GM19328 (cell line): ENCODE results near the gene TXLNG.
A peak's percentile ranks its signal among the peaks of the same experiment; 100 is the strongest.
"Not testable (repeated sequence)": the region's sequence is repeated elsewhere in the genome, so short reads cannot be mapped to it uniquely, and the experiment has no call there.

ENCODE experiments used
- ATAC-seq: cut with Tn5 transposase; IDR thresholded peaks from one replicate; pipeline ENCODE4 v1.9.1; 2021; ENCODE audit warnings: mild to moderate bottlenecking, moderate library complexity; ENCODE audit not compliant: unreplicated experiment

Gene TXLNG

GRCh38 chrX:16784440-16784839 lies 1.8 kb upstream of the TXLNG start:
- not testable (repeated sequence) for ATAC-seq

- no peak for ATAC-seq
Observed at GRCh38 chrX:16785247-16786138, 773 bp upstream of the TXLNG start.

GRCh38 chrX:16786791-16787735 lies 797 bp downstream of the TXLNG start:
- ATAC-seq, result peak; percentile 9

GRCh38 chrX:16788477-16788876 lies 2.2 kb downstream of the TXLNG start:
- ATAC-seq, result no peak

- no peak for ATAC-seq
Observed at GRCh38 chrX:16796298-16796697, 10.0 kb downstream of the TXLNG start.

GRCh38 chrX:16797358-16797757 lies 11.1 kb downstream of the TXLNG start:
- ATAC-seq, result no peak

GRCh38 chrX:16797841-16798240 lies 11.6 kb downstream of the TXLNG start:
- no peak for ATAC-seq

GRCh38 chrX:16804923-16805464 lies 18.7 kb downstream of the TXLNG start:
- ATAC-seq, result no peak

- no peak for ATAC-seq
Observed at GRCh38 chrX:16807548-16807947, 21.3 kb downstream of the TXLNG start.

GRCh38 chrX:16807976-16808542 lies 21.8 kb downstream of the TXLNG start:
- no peak for ATAC-seq

- no peak for ATAC-seq
Observed at GRCh38 chrX:16814597-16814996, 28.3 kb downstream of the TXLNG start.

- no peak for ATAC-seq
Observed at GRCh38 chrX:16819634-16820033, 33.4 kb downstream of the TXLNG start.

- ATAC-seq, result no peak
Observed at GRCh38 chrX:16822723-16823122, 36.5 kb downstream of the TXLNG start.

- no peak for ATAC-seq
Observed at GRCh38 chrX:16825264-16826035, 39.2 kb downstream of the TXLNG start.

- no peak for ATAC-seq
Observed at GRCh38 chrX:16826207-16826606, 39.9 kb downstream of the TXLNG start.

GRCh38 chrX:16827225-16827624 lies 41.0 kb downstream of the TXLNG start:
- ATAC-seq, result no peak

- ATAC-seq, result no peak
Observed at GRCh38 chrX:16828124-16828908, 42.0 kb downstream of the TXLNG start.

- no peak for ATAC-seq
Observed at GRCh38 chrX:16832301-16832700, 46.0 kb downstream of the TXLNG start.

GRCh38 chrX:16834806-16835205 lies 48.5 kb downstream of the TXLNG start:
- no peak for ATAC-seq
